ENCODE data around the gene TMEM143. TPM values are rescaled to one million over a fixed set of nuclear protein-coding genes. Genes with fewer than 3 reads are reported as not detected.

Gene TMEM143
- total and polyA plus RNA-seq, 4 donors, result 4.1 to 12.3 (median 9.3) TPM

GRCh38 chr19:48398375-48399235 is 34.9 kb upstream of the TMEM143 start:
- H3K9ac ChIP-seq (ENCODE audit: insufficient read depth in 1 of 2, low read length in 2 of 2), result no peak overlapping the region
- TF ChIP-seq, protein P1, sequence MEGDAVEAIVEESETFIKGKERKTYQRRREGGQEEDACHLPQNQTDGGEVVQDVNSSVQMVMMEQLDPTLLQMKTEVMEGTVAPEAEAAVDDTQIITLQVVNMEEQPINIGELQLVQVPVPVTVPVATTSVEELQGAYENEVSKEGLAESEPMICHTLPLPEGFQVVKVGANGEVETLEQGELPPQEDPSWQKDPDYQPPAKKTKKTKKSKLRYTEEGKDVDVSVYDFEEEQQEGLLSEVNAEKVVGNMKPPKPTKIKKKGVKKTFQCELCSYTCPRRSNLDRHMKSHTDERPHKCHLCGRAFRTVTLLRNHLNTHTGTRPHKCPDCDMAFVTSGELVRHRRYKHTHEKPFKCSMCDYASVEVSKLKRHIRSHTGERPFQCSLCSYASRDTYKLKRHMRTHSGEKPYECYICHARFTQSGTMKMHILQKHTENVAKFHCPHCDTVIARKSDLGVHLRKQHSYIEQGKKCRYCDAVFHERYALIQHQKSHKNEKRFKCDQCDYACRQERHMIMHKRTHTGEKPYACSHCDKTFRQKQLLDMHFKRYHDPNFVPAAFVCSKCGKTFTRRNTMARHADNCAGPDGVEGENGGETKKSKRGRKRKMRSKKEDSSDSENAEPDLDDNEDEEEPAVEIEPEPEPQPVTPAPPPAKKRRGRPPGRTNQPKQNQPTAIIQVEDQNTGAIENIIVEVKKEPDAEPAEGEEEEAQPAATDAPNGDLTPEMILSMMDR (IDR thresholded peaks at IDR 0.05; ENCODE audit: control extremely low read depth, extremely low read depth), result no peak
- peak; percentile 48 to 79 (median 78) for DNase-seq
- ATAC-seq (ENCODE audit: insufficient read depth, low FRiP score), result peak; percentile 79
- peaks cover 0 to 41% (median 36%) of the 10 kb centered on the region in 3 donors for H3K27me3 ChIP-seq (ENCODE audit: control insufficient read depth in 3 of 3, insufficient read depth in 3 of 3, low read length in 2 of 3)
- H3K4me1 ChIP-seq (ENCODE audit: control insufficient read depth in 5 of 5, insufficient read depth in 5 of 5, low read length in 5 of 5), result peaks cover 0 to 16% (median 6%) of the 10 kb centered on the region in 5 donors
- 7% methylated on average over 90 to 104 of the region's 104 CpGs for WGBS, 2 donors
- peak overlapping the region; percentile 44 for H3K4me3 ChIP-seq
- H3K9me3 ChIP-seq (ENCODE audit: control insufficient read depth in 4 of 4, insufficient read depth in 3 of 4, low read length in 3 of 4), result peaks cover 0 to 2% (median 0%) of the 10 kb centered on the region in 4 donors
- H3K27ac ChIP-seq (ENCODE audit: low read depth in 1 of 2, low read length in 1 of 2), result no peak overlapping the region
- H3K36me3 ChIP-seq (ENCODE audit: control insufficient read depth in 4 of 4, insufficient read depth in 4 of 4, low read length in 4 of 4), result no peaks in the 10 kb centered on the region

- Histone ChIP-seq H3K4me3 (peak overlapping the region; percentile 44), H3K27me3 (ENCODE audit: control insufficient read depth in 3 of 3, insufficient read depth in 3 of 3, low read length in 2 of 3) (peaks cover 0 to 46% (median 36%) of the 10 kb centered on the region in 3 donors), H3K9me3 (ENCODE audit: control insufficient read depth in 4 of 4, insufficient read depth in 3 of 4, low read length in 3 of 4) (peaks cover 0 to 2% (median 0%) of the 10 kb centered on the region in 4 donors), H3K4me1 (ENCODE audit: control insufficient read depth in 5 of 5, insufficient read depth in 5 of 5, low read length in 5 of 5) (peaks cover 0 to 18% (median 9%) of the 10 kb centered on the region in 5 donors), H3K9ac (ENCODE audit: insufficient read depth in 1 of 2, low read length in 2 of 2) (no peak overlapping the region), H3K27ac (ENCODE audit: low read depth in 1 of 2, low read length in 1 of 2) (no peak overlapping the region), H3K36me3 (ENCODE audit: control insufficient read depth in 4 of 4, insufficient read depth in 4 of 4, low read length in 4 of 4) (no peaks in the 10 kb centered on the region)
- TF ChIP-seq, protein P1 (IDR thresholded peaks at IDR 0.05; ENCODE audit: control extremely low read depth, extremely low read depth), result no peak
- ATAC-seq (ENCODE audit: insufficient read depth, low FRiP score) (no peak), DNase-seq (no peak)
- 2 to 4% methylated on average over 17 of the region's 17 CpGs for WGBS, 2 donors
These were observed 34.3 kb upstream of the TMEM143 start for GRCh38 chr19:48398102-48398374.

GRCh38 chr19:48397263-48398101 is 33.7 kb upstream of the TMEM143 start:
- H3K27ac ChIP-seq (ENCODE audit: low read depth in 1 of 2, low read length in 1 of 2), result no peak overlapping the region
- H3K4me3 ChIP-seq, result no peak overlapping the region
- TF ChIP-seq, protein P1 (IDR thresholded peaks at IDR 0.05; ENCODE audit: control extremely low read depth, extremely low read depth), result no peak
- H3K27me3 ChIP-seq (ENCODE audit: control insufficient read depth in 3 of 3, insufficient read depth in 3 of 3, low read length in 2 of 3), result peaks cover 0 to 47% (median 36%) of the 10 kb centered on the region in 3 donors
- peaks cover 0 to 2% (median 0%) of the 10 kb centered on the region in 4 donors for H3K9me3 ChIP-seq (ENCODE audit: control insufficient read depth in 4 of 4, insufficient read depth in 3 of 4, low read length in 3 of 4)
- no peaks in the 10 kb centered on the region for H3K36me3 ChIP-seq (ENCODE audit: control insufficient read depth in 4 of 4, insufficient read depth in 4 of 4, low read length in 4 of 4)
- no peak overlapping the region for H3K9ac ChIP-seq (ENCODE audit: insufficient read depth in 1 of 2, low read length in 2 of 2)
- peak in 1 of 3 donors; percentile 26 for DNase-seq
- 35 to 41% methylated on average over 22 of the region's 22 CpGs for WGBS, 2 donors
- H3K4me1 ChIP-seq (ENCODE audit: control insufficient read depth in 5 of 5, insufficient read depth in 5 of 5, low read length in 5 of 5), result peaks cover 0 to 18% (median 9%) of the 10 kb centered on the region in 5 donors
- no peak for ATAC-seq (ENCODE audit: insufficient read depth, low FRiP score)
